Mucosa of descending colon (tissue), 3 donors: Measurements from ENCODE around the gene ATP5PD. TPM values are rescaled to one million over a fixed set of nuclear protein-coding genes. Genes with fewer than 3 reads are reported as not detected.

Experiments used
- ATAC-seq: fragments of 200-7000 bp; cut with Tn5 transposase; one replicate; pipeline ENCODE4 v1.9.1; 2020; ENCODE audit warnings: mild to moderate bottlenecking, moderate library complexity
- DNase-seq, 3 donors: peaks; one replicate each; pipeline ENCODE4 v3.0.0-alpha.2; 2020
- H3K36me3 ChIP-seq: fragments of 200-600 bp; one replicate; pipeline ENCODE4 v1.8.0; 2021; ENCODE audit warnings: low read depth, mild to moderate bottlenecking
- H3K4me1 ChIP-seq: fragments of 200-600 bp; one replicate; pipeline ENCODE4 v1.8.0; 2021; ENCODE audit warnings: low read depth, mild to moderate bottlenecking
- H3K4me3 ChIP-seq: fragments of 200-600 bp; one replicate; pipeline ENCODE4 v1.8.0; 2021; ENCODE audit warnings: mild to moderate bottlenecking
- H3K9me3 ChIP-seq: fragments of 200-600 bp; one replicate; pipeline ENCODE4 v1.8.0; 2021; ENCODE audit warnings: mild to moderate bottlenecking
- intact Hi-C, 2 donors: fragments of 100-400 bp; cut with DNase I in 1 of 2; cut with micrococcal nuclease in 1 of 2; formaldehyde crosslinking; loops; one replicate each; pipeline versions ENCODE4 v1.11.0 to v1.11.1; 2022; cut with DNase I, micrococcal nuclease
- total RNA-seq, 3 donors: library from RNA; stranded (reverse); fragmentation: NEBNext Ultra II Directional in 2 of 3; extraction: Animal tissue kit (Norgen Biotek cat#: 25700) in 2 of 3; gene quantifications; one replicate each; pipeline versions ENCODE4 v1.2.1 to v1.2.4, GENCODE V29; 2021 to 2023
- TF ChIP-seq, protein P1 (sequence below): fragments of 200-600 bp; IDR thresholded peaks from one replicate; pipeline ENCODE4 v1.8.0; 2022; ENCODE audit warnings: antibody characterized with exemption, mild to moderate bottlenecking
- donor health status: DM: no; HTN: no; CAD: no; lungs with moderate emphysema.
- donor health status: DM: no; HTN: no; CAD: no.
- donor health status: DM: no; HTN: yes; CAD: no.

ATP5PD gene
- total RNA-seq, 3 donors from 2014 or later, result 292 to 362 (median 338) TPM

DNA sequence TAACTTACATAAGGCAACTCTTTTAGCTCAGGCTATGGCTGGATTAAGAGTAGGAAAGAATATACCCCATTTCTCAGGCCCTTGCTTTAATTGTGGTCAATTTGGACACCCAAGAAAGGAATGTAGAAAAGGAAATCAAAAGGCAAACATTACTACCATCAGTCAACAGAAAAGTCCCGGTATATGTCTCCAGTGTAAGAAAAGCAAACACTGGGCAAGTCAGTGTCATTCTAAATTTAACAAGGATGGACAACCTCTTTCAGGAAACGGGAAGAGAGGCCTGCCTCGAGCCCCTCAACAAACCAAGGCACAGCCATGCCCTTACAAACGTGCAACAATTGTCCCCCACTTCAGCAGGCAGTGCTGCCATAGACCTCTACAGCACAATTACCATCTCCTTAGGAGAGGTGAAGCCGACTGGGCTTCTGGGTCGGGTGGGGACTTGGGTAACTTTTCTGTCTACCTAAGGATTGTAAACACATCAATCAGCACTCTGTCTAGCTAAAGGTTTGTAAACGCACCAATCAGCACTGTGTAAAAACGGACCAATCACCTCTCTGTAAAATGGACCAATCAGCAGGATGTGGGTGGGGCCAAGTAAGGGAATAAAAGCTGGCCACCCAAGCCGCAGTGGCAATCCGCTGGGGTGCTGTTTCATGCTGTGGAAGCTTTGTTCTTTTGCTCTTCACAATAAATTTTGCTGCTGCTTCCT is 21.9 kb downstream of the ATP5PD start:
- Histone ChIP-seq H3K4me1 (no peaks in the 10 kb centered on the region), H3K36me3 (no peaks in the 10 kb centered on the region), H3K4me3 (no peak overlapping the region), H3K9me3 (no peaks in the 10 kb centered on the region)
- no peak for DNase-seq
- no peak for ATAC-seq
- intact Hi-C loops, result no loop called here
- TF ChIP-seq, protein P1, sequence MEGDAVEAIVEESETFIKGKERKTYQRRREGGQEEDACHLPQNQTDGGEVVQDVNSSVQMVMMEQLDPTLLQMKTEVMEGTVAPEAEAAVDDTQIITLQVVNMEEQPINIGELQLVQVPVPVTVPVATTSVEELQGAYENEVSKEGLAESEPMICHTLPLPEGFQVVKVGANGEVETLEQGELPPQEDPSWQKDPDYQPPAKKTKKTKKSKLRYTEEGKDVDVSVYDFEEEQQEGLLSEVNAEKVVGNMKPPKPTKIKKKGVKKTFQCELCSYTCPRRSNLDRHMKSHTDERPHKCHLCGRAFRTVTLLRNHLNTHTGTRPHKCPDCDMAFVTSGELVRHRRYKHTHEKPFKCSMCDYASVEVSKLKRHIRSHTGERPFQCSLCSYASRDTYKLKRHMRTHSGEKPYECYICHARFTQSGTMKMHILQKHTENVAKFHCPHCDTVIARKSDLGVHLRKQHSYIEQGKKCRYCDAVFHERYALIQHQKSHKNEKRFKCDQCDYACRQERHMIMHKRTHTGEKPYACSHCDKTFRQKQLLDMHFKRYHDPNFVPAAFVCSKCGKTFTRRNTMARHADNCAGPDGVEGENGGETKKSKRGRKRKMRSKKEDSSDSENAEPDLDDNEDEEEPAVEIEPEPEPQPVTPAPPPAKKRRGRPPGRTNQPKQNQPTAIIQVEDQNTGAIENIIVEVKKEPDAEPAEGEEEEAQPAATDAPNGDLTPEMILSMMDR, result no peak

DNA sequence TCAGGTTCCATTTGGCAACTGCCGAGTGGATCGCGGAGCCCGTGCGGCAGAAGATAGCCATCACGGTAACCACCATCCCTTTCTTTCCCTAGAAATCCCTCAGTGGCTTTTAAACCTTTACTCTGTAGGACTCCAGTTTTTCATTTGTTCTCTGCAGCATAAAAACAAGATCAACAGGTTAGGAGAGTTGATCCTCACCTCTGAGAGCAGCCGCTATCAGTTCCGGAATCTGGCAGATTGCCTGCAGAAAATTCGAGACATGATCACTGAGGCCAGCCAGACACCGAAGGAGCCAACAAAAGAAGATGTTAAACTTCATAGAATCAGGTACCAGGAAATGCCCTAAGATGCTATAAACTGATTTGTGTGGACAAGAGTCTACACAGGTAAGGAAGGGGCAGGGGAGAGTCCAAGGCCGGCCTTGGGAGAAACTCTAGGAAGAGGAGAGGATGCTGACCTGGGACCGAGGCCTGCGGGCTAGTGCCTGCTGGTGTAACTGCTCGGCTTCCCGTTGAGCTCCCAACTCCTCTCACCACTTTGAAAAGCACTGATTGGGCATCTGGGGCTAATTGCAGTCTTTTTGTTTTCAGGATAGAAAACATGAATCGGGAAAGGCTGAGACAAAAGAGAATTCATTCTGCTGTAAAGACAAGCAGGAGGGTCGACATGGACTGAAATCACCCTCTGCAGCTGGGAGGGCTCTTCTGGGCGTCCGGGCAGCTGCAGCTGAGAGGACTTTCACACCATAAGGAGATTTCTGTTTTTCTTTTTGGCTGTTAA is 26.2 kb downstream of the ATP5PD start:
- no peak for ATAC-seq
- no peak for DNase-seq
- TF ChIP-seq, protein P1, result no peak
- Histone ChIP-seq H3K4me3 (no peak overlapping the region), H3K36me3 (no peaks in the 10 kb centered on the region), H3K4me1 (no peaks in the 10 kb centered on the region), H3K9me3 (no peaks in the 10 kb centered on the region)
- intact Hi-C loops, result no loop called here

DNA sequence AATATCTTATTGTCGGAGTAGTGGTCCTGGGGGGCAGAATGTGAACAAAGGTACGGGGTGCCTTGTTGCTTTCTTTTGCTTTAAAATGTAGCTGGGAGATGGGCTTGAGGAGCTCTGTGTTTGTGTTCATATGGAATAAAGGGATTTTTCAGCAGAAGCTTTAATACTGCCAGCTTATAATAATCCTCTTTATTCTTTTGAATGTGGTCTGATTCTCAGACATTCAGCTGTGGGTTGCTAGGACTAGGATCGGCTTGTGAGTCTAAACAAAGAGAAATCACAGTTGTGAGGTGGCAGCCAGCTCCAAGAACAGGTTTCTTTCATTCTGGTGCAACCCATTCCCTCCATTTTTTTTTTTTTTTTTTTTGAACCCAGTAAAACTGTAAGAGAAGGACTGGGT is 27.1 kb downstream of the ATP5PD start:
- no peaks in the 10 kb centered on the region for H3K36me3 ChIP-seq
- no peaks in the 10 kb centered on the region for H3K9me3 ChIP-seq
- intact Hi-C loops, result no loop called here
- ATAC-seq (no peak), DNase-seq (no peak)
- no peak overlapping the region for H3K4me3 ChIP-seq
- TF ChIP-seq, protein P1, result no peak
- no peaks in the 10 kb centered on the region for H3K4me1 ChIP-seq

DNA sequence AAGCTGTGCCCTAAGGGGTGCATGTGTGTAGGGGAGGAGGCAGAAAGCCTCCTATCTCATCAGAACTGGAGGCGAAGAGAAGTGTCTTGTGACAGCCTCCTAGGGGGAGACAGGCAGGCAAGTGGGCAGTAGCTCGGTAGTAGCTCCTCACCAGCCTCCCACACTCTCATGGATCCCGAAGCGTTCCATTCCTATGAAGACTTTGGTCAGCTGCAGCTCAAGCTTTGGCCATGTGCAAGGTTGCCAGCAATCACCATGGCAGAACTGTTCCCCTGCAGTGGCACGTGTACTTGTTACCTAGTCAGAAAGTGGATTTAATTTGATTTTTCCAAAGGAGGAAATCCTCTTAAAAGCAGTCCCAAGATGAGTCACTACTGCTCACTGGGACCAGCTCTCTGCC is 27.6 kb downstream of the ATP5PD start:
- H3K4me1 ChIP-seq, result no peaks in the 10 kb centered on the region
- TF ChIP-seq, protein P1, result no peak
- H3K9me3 ChIP-seq, result no peaks in the 10 kb centered on the region
- no peak for DNase-seq
- no peak overlapping the region for H3K4me3 ChIP-seq
- no peak for ATAC-seq
- no peaks in the 10 kb centered on the region for H3K36me3 ChIP-seq
- intact Hi-C loops, result no loop called here

DNA sequence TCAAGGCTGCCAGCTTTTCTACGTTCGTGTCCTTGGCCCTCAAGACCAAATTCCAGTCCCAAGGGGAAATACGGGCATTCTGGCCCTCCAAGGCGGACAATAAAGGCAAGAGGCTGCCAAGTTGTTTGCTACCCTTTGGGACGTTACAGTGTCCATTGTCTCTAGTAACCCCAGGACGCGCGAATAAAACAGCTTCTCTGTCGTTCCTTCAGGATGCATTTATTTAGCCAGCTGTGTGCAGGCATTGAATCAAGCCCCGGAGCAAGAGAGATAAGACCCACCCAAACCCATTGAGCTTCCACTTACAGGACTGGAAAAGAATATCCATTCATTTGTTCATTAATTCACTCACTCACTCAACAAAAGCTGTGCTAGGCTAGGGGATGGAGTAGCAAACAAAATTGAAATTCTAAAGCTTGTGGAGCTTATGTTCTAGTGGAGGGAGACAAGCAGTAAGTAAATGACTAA is 33.6 kb downstream of the ATP5PD start:
- TF ChIP-seq, protein P1, result no peak
- DNase-seq (no peak), ATAC-seq (no peak)
- Histone ChIP-seq H3K36me3 (no peaks in the 10 kb centered on the region), H3K4me3 (peak overlapping the region; percentile 49), H3K4me1 (peaks cover 20% of the 10 kb centered on the region), H3K9me3 (no peaks in the 10 kb centered on the region)
- intact Hi-C loops, result no loop called here
